ENCODE results near the gene ATP2C2.
"Not testable (repeated sequence)": the region's sequence is repeated elsewhere in the genome, so short reads cannot be mapped to it uniquely, and the experiment has no call there.

ATP2C2 gene

GRCh38 chr16:84397090-84397489 is 28.8 kb downstream of the ATP2C2 start:
- DNase-seq: no peak

GRCh38 chr16:84398701-84399100 is 30.4 kb downstream of the ATP2C2 start:
- DNase-seq: no peak

GRCh38 chr16:84399912-84400311 is 31.6 kb downstream of the ATP2C2 start:
- DNase-seq: not testable (repeated sequence)

GRCh38 chr16:84403435-84403834 is 35.1 kb downstream of the ATP2C2 start:
- not testable (repeated sequence) for DNase-seq

GRCh38 chr16:84404324-84404723 is 36.0 kb downstream of the ATP2C2 start:
- no peak for DNase-seq

GRCh38 chr16:84404936-84405639 is 36.8 kb downstream of the ATP2C2 start:
- DNase-seq: no peak

- no peak for DNase-seq
Observed at GRCh38 chr16:84406006-84406963, 37.9 kb downstream of the ATP2C2 start.

- DNase-seq: no peak
Observed at GRCh38 chr16:84407588-84408313, 39.4 kb downstream of the ATP2C2 start.

- DNase-seq: no peak
Observed at GRCh38 chr16:84408314-84408690, 40.0 kb downstream of the ATP2C2 start.

GRCh38 chr16:84408856-84409255 is 40.5 kb downstream of the ATP2C2 start:
- no peak for DNase-seq

- DNase-seq: no peak
Observed at GRCh38 chr16:84410361-84411138, 42.2 kb downstream of the ATP2C2 start.

- no peak for DNase-seq
Observed at GRCh38 chr16:84411768-84412167, 43.4 kb downstream of the ATP2C2 start.

GRCh38 chr16:84412262-84412661 is 43.9 kb downstream of the ATP2C2 start:
- DNase-seq: no peak

GRCh38 chr16:84413244-84414004 is 45.1 kb downstream of the ATP2C2 start:
- no peak for DNase-seq

GRCh38 chr16:84414789-84415326 is 46.5 kb downstream of the ATP2C2 start:
- no peak for DNase-seq

- no peak for DNase-seq
Observed at GRCh38 chr16:84416407-84417321, 48.3 kb downstream of the ATP2C2 start.

GRCh38 chr16:84418056-84418849 is 49.9 kb downstream of the ATP2C2 start:
- DNase-seq: no peak

GRCh38 chr16:84419730-84420129 is 51.4 kb downstream of the ATP2C2 start:
- DNase-seq: no peak

GRCh38 chr16:84420556-84420955 is 52.2 kb downstream of the ATP2C2 start:
- not testable (repeated sequence) for DNase-seq

All from islet precursor cell (in vitro differentiated cells).